ENCODE measurements around the gene TBC1D12.

DNA sequence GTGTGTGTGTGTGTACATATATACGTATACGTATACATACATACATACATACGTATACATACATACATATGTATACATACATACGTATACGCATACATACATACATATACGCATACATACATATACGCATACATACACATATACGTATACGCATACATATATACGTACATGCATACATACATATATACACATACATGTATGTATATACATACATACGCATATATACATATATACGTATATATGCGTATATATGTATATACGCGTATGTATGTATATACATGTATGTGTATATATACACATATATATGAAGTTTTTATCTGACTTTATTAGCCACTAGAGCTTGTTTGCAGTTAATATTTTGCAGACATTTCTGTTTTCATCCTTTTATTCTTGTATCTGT is 63.3 kb downstream of the TBC1D12 start:
- TF ChIP-seq, protein P1, sequence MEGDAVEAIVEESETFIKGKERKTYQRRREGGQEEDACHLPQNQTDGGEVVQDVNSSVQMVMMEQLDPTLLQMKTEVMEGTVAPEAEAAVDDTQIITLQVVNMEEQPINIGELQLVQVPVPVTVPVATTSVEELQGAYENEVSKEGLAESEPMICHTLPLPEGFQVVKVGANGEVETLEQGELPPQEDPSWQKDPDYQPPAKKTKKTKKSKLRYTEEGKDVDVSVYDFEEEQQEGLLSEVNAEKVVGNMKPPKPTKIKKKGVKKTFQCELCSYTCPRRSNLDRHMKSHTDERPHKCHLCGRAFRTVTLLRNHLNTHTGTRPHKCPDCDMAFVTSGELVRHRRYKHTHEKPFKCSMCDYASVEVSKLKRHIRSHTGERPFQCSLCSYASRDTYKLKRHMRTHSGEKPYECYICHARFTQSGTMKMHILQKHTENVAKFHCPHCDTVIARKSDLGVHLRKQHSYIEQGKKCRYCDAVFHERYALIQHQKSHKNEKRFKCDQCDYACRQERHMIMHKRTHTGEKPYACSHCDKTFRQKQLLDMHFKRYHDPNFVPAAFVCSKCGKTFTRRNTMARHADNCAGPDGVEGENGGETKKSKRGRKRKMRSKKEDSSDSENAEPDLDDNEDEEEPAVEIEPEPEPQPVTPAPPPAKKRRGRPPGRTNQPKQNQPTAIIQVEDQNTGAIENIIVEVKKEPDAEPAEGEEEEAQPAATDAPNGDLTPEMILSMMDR (IDR thresholded peaks at IDR 0.05), result no peak
- TF ChIP-seq POLR2A (IDR thresholded peaks at IDR 0.05), result no peak

Data from testis (tissue), 2 donors.